ENCODE measurements around the gene DAPK1.
"Not testable (repeated sequence)": the region's sequence is repeated elsewhere in the genome, so short reads cannot be mapped to it uniquely, and the experiment has no call there.

DAPK1 gene

GRCh38 chr9:87734106-87734505 is 236.4 kb downstream of the DAPK1 start:
- TF ChIP-seq CTCF (IDR thresholded peaks at IDR 0.05; ENCODE audit: extremely low read depth, missing control alignments), result no peak
- DNase-seq (ENCODE audit: low spot score), result no peak

- no peak for TF ChIP-seq CTCF (IDR thresholded peaks at IDR 0.05; ENCODE audit: extremely low read depth, missing control alignments)
- no peak for DNase-seq (ENCODE audit: low spot score)
Measured at GRCh38 chr9:87739546-87739945, 241.9 kb downstream of the DAPK1 start.

- TF ChIP-seq CTCF (IDR thresholded peaks at IDR 0.05; ENCODE audit: extremely low read depth, missing control alignments), result no peak
- no peak for DNase-seq (ENCODE audit: low spot score)
Measured at GRCh38 chr9:87740209-87740608, 242.5 kb downstream of the DAPK1 start.

GRCh38 chr9:87741326-87741725 is 243.7 kb downstream of the DAPK1 start:
- TF ChIP-seq CTCF (IDR thresholded peaks at IDR 0.05; ENCODE audit: extremely low read depth, missing control alignments), result no peak
- no peak for DNase-seq (ENCODE audit: low spot score)

- no peak for TF ChIP-seq CTCF (IDR thresholded peaks at IDR 0.05; ENCODE audit: extremely low read depth, missing control alignments)
- DNase-seq (ENCODE audit: low spot score), result no peak
Measured at GRCh38 chr9:87741891-87742290, 244.2 kb downstream of the DAPK1 start.

GRCh38 chr9:87742813-87743428 is 245.3 kb downstream of the DAPK1 start:
- no peak for DNase-seq (ENCODE audit: low spot score)
- TF ChIP-seq CTCF (IDR thresholded peaks at IDR 0.05; ENCODE audit: extremely low read depth, missing control alignments), result no peak

- DNase-seq (ENCODE audit: low spot score), result not testable (repeated sequence)
Measured at GRCh38 chr9:87744247-87744646, 246.6 kb downstream of the DAPK1 start.

- no peak for TF ChIP-seq CTCF (IDR thresholded peaks at IDR 0.05; ENCODE audit: extremely low read depth, missing control alignments)
- DNase-seq (ENCODE audit: low spot score), result no peak
Measured at GRCh38 chr9:87746186-87746585, 248.5 kb downstream of the DAPK1 start.
